Islet precursor cell (in vitro differentiated cells): ENCODE data around the gene RBM34.
A peak's percentile ranks its signal among the peaks of the same experiment; 100 is the strongest.
"Not testable (repeated sequence)": the region's sequence is repeated elsewhere in the genome, so short reads cannot be mapped to it uniquely, and the experiment has no call there.

Source experiments
- DNase-seq: peaks from one replicate; pipeline ENCODE4 v3.0.0-alpha.2; 2018

The RBM34 gene

DNA sequence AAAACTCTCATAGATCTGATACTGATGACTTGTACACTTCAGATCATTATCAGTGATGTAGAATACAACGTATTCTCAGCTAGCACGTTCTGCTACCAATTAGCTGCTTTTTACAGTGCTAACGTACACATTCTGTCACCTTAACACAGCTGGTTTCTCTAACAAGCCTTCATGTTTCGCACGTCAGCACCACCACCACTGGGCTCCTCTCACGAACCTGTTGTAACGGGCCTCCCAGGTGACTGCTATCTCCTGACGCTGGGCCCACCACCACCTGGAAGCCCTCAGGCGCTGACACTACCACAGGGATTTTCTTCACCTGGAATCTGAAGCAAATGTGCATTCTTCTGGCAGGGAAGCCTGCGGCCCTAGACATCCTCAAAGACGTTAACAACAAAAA, 52.2 kb downstream of the RBM34 start:
- DNase-seq, result no peak

GRCh38 chr1:235108185-235108593, 52.9 kb downstream of the RBM34 start:
- peak; percentile 43 for DNase-seq

DNA sequence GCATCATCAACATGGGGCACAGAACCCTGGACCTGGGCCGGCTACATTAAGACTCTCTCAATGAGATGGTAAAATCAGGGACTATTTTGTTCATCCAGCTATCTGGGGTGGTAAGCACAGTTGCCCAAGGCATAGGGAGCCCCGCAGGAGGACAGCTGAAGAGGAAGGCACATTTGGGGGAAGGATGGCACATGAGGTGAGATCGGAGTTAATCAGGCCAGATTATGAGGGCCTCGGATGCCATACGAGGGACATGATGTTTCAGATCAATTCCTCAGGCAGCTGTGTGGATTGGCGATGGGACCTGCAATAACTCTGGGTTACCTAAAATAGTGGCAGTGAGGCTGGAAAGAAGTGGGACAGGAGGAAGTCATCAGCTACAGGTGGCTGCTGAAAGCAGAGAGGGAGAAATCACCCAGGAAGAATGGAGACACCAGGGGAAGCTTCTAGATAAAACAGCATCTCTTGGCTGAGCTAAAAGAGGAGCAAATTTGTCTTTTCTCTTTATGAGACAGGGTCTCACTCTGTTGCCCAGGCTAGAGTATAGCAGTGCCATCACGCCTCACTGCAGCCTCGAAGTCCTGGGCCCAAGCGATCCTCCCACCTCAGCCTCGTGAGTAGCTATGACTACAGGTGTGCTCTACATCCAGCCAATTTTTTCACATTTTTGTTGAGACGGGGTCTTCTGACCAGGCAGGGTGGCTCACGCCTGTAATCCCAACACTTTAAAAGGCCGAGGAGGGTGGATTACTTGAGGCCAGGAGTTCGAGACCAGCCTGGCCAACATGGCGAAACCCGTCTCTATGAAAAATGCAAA, 53.5 kb downstream of the RBM34 start:
- peak; percentile 43 for DNase-seq

DNA sequence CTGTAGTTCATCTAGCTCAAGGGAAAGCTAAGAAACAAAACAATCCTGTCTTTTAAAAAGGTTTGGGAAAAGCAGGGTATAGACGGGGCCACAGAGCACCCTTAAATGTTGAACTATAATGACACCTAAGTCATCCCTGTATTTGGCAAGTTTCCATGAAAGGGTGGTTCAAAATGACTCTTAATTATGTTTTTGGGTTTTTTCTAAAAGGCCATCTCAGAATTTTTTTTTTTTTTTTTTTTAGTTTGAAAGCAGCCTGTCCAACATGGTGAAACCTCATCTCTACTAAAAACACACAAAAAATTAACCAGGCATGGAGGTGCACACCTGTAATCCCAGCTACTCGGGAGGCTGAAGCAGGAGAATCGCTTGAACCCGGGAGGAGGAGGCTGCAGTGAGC, 54.6 kb downstream of the RBM34 start:
- peak; percentile 21 for DNase-seq

GRCh38 chr1:235105051-235106043, 55.7 kb downstream of the RBM34 start:
- peak; percentile 32 for DNase-seq

GRCh38 chr1:235102993-235103411, 58.0 kb downstream of the RBM34 start:
- DNase-seq, result peak; percentile 19

- no peak for DNase-seq
Measured at GRCh38 chr1:235102259-235102582, 58.8 kb downstream of the RBM34 start.

DNA sequence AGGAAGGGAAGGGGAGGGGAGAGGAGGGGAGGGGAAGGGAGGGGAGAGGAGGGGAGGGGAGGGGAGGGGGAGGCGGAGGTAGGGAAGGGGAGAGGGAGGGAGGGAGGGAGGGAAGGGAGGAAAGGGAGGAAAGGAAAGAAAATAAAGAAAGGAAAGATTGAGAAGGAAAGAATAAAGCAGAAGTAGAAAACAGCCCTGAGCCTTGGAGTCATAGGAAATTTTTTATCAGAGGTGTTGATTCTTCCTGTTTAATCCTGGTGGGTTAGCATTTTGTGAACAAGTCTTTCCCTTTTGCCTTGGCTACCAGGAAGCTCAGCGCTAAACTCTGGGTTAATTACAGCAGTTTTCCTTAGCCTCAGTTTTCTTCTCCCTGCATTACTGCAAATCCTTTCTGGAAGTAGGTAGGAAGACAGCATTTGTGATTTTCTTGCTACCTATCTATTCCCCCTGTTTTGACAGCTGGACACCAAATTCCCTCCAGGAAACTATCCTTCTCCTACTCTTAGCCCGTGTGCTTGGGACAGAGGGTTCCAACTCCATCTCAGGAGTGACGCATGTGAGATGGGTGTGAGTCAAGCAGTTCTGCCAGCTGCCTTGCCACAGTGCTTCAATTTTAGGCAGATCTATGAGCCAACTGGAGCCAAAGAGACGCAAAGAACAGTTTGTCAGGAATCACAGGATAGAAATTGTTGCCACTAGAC, 59.3 kb downstream of the RBM34 start:
- DNase-seq, result peak; percentile 32

DNA sequence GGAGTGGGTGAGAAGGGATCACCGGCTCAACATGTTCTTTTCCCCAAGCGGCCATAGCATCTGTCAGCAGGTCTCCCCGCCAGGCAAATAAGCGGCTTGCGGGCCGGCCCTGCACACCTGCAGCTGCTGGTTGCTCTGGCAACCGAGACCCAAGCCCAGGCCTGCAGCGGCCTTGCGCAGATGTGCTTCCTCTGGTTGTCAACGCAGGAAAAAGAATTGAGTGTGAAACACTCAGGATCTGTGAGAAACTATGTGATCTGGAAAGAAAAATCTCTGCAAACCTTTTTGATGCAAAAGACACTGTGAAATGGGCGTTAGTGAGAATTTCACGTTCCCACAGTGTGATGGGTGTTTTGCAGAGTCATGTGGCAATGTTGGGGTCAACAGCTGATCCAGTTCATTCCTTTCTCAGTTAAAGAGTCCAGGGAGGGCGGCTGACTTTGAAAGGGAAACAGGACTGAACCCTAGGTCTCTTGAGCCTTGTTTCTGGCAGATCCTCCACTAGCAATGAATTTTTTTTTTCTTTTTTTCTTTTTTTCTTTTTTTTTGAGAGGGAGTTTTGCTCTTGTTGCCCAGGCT, 60.8 kb downstream of the RBM34 start:
- DNase-seq, result no peak

GRCh38 chr1:235098991-235099390, 62.1 kb downstream of the RBM34 start:
- no peak for DNase-seq

DNA sequence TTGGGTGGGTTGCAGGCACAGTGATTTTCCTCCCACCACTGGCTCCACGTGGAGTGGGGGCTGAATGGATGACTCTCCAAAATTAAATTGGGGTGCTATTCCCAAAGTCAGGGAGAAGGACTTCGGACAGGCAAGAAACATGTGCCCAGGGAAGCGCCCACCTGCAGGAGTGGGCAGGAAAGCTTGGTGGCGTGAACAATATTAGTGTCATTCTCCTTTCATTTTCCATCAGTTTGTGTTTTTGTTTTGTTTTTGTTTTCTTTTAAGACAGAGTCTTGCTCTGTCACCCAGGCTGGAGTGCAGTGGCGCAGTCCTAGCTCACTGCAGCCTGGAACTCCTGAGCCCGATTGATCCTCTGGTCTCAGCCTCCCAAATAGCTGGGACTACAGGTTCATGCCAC, 62.5 kb downstream of the RBM34 start:
- DNase-seq, result peak; percentile 20

GRCh38 chr1:235097501-235097900, 63.5 kb downstream of the RBM34 start:
- DNase-seq, result not testable (repeated sequence)

DNA sequence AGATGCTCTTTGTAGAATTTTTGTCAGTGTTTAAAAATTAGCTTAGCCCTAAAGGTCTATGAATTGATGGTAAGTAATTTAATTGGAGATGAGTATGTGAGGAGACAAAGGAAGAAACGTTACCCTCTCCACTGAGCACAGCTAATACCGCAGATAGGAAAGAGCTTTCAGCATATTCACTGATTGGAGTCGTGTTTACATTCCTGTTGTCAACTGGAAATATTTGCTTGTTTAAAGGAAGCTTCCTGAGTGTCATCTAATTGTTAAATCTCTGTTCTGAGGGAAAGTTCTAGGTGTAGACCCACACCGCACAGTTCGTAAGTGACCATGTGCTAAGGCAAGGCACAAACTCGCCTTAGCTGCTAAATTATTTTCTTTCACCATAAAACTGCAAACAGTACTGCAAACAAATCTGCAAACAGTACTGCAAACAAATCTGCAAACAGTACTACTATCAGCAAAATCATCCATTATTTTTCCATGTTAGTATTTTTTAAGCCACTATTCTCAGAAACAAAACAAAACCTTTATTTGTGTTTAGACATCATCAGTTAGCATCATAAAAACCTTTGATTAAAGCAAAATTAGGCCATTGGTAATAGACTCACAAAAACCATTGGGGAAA, 65.0 kb downstream of the RBM34 start:
- no peak for DNase-seq

DNA sequence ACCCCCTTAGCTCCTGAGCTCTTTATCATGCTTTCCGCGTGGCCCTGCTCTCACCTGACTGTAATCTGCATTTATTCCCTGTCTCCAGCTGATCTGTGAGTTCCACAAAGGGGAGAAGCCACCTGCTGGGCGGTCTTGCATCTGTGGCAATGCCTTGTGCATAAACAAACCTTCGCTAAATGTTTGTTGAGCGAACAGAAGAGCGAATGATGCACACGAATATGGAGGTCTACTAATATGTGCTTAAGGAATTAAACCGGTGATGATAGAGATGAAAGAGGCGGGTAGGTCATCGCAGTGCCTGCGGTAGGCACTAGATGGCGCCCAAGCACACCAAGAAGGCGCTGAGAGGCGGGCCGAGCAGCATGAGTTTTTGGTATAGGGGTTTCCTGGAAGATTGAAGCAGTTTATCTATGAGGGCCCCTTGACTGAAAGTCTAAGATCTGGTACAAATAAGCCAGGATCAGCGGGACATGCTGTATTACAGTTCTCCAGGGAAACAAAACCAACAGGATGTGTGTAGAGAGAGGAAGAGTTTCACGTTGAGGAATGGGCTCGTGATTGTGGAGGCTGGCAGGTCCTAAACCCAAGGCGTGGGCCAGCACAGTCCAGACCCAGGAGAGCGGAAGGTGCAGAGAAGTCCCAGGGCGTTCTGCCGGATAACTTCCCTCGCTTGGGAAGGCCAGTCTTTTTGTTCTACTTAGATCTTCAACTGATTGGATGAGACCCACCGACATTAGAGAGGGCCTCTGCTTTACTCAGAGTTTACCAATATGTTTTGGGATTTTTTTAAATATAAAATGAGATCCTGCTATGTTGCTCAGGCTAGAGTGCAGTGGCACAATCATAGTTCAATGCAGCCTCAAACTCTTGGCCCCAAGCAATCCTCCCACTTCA, 67.1 kb downstream of the RBM34 start:
- DNase-seq, result peak; percentile 83

DNA sequence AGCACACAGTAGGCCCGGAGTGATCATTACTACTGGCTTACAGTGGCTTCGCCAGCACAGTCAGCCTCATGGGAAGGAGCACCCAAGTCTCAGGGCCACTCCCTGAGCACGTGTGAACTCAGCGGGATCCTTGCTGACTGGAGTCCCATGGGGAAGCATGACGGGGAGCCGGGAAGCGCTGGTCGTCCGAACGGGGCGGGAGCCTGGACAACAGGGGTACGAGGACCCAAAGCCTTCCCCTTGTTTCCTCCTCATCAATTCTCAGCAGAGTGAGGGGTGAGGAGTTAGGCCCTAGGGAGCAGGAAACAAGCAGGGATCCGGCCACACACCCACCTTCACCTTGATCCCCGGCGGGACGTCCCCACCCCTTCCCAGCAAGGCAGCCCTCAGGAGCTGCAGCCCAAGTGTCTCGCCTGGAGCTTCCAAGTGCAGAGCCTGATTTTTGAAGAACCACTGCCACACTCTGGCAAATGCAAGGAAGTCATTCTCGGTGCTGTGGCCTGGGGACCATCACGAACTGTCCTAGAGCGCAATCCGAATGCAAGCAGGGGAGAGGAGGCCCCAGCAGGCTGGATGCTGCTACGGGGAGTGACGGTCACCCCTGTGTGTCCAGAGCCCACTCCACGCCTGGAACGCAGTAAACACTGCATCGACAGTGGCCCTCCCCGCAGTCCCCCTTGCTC, 67.9 kb downstream of the RBM34 start:
- peak; percentile 93 for DNase-seq

GRCh38 chr1:235092415-235092814, 68.6 kb downstream of the RBM34 start:
- not testable (repeated sequence) for DNase-seq

- not testable (repeated sequence) for DNase-seq
Measured at GRCh38 chr1:235092045-235092406, 69.0 kb downstream of the RBM34 start.

GRCh38 chr1:235091319-235092044, 69.6 kb downstream of the RBM34 start:
- not testable (repeated sequence) for DNase-seq

DNA sequence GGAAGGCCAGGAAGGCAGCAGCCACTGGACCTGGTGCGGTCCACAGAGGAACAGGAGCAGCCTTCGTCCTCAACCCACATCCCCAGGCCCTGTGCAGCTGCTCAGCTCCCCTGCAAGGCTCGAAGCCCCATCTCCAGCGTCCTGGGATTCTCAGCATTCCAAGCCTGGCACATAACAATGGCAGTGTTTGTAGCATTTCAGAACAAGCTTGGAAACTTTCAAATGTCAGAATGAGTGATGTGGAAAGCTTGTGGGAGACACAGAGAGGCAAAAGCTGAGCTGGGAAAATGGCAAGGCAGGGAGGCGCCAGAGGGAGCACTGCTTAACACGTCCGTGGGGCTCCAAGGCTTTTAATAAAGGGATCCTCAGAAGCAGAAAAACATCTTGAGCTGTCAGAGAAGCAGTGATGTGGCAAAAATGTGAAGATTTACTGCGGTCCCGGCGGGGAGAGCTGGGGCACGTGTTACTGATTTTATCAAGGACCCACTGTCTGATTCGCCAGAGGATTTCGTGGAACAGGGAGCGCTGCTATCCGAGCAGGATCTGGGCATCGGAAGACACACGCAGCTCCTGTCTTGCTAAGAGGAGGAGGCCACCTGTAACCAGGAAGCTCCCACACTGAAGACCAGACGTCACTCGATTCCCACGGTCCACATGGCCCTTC, 70.5 kb downstream of the RBM34 start:
- peak; percentile 96 for DNase-seq
